ENCODE measurements around the gene KDM3B.
"Not testable (repeated sequence)": the region's sequence is repeated elsewhere in the genome, so short reads cannot be mapped to it uniquely, and the experiment has no call there.

KDM3B gene

GRCh38 chr5:138389332-138389731, 36.8 kb downstream of the KDM3B start:
- no peak for DNase-seq (ENCODE audit: insufficient read length, low spot score)
- FAIRE-seq: no peak

GRCh38 chr5:138389911-138390310, 37.4 kb downstream of the KDM3B start:
- FAIRE-seq; DNase-seq (ENCODE audit: insufficient read length, low spot score): not testable (repeated sequence)

More at GRCh38 chr5:138389332-138389731, 36.8 kb downstream of the KDM3B start:
- TF ChIP-seq POLR2A (IDR thresholded peaks at IDR 0.05; ENCODE audit: low read depth, low read length): no peak

GRCh38 chr5:138391859-138392386, 39.4 kb downstream of the KDM3B start:
- DNase-seq (ENCODE audit: insufficient read length, low spot score) (no peak), FAIRE-seq (no peak)
- TF ChIP-seq POLR2A (IDR thresholded peaks at IDR 0.05; ENCODE audit: low read depth, low read length): no peak

DNA sequence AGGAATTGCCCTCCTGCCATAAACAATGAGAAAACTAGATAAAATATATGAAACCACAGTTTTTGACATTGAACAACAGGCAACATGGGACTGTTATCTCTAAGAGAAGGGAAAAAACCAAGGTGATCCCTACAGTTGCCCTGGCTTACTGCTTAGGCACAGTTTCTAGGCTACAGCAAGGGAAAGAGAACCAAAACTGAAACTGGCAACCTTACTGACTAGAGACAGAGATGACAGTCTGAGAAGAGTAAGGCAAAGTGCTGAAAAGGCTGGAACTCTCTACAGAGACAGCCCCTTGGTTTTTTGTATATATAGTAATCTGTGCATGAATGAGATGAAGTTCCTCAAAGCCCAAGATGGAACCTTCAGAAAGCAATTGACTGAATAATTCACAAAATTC, 50.2 kb downstream of the KDM3B start:
- TF ChIP-seq POLR2A (IDR thresholded peaks at IDR 0.05; ENCODE audit: low read depth, low read length): no peak
- DNase-seq (ENCODE audit: insufficient read length, low spot score) (no peak), FAIRE-seq (no peak)

GRCh38 chr5:138408023-138408422, 55.5 kb downstream of the KDM3B start:
- no peak for TF ChIP-seq POLR2A (IDR thresholded peaks at IDR 0.05; ENCODE audit: low read depth, low read length)
- DNase-seq (ENCODE audit: insufficient read length, low spot score) (no peak), FAIRE-seq (no peak)

DNA sequence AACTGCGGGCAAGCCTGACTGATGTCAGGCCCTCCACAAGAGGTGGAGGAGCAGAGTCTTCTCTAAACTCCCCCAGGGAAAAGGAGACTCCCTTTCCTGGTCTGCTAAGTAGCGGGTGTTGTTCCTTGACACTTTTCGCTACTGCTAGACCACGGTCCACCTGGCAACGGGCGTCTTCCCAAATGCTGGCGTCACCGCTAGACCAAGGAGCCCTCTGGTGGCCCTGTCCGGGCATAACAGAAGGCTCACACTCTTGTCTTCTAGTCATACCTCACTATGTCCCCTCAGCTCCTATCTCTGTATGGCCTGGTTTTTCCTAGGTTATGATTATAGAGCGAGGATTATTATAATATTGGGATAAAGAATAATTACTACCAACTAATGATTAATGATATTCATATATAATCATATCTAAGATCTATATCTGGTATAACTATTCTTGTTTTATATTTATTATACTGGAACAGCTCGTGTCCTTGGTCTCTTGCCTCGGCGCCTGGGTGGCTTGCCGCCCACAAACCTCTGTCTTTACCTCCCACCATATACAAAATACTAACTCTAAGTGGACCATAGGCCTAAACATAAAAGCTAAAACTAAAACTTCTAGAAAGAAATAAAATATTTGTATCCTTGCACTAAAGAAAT, 58.6 kb downstream of the KDM3B start:
- not testable (repeated sequence) for DNase-seq (ENCODE audit: insufficient read length, low spot score); FAIRE-seq

- FAIRE-seq: no peak
- TF ChIP-seq POLR2A (IDR thresholded peaks at IDR 0.05; ENCODE audit: low read depth, low read length): no peak
These were observed 66.0 kb downstream of the KDM3B start for GRCh38 chr5:138418444-138418843.

GRCh38 chr5:138425079-138425478, 72.6 kb downstream of the KDM3B start:
- no peak for TF ChIP-seq POLR2A (IDR thresholded peaks at IDR 0.05; ENCODE audit: low read depth, low read length)
- no peak for FAIRE-seq
- DNase-seq (ENCODE audit: insufficient read length, low spot score): no peak

More at GRCh38 chr5:138418444-138418843, 66.0 kb downstream of the KDM3B start:
- DNase-seq (ENCODE audit: insufficient read length, low spot score): no peak

GRCh38 chr5:138435943-138436342, 83.5 kb downstream of the KDM3B start:
- DNase-seq (ENCODE audit: insufficient read length, low spot score): no peak
- no peak for FAIRE-seq
- no peak for TF ChIP-seq POLR2A (IDR thresholded peaks at IDR 0.05; ENCODE audit: low read depth, low read length)

DNA sequence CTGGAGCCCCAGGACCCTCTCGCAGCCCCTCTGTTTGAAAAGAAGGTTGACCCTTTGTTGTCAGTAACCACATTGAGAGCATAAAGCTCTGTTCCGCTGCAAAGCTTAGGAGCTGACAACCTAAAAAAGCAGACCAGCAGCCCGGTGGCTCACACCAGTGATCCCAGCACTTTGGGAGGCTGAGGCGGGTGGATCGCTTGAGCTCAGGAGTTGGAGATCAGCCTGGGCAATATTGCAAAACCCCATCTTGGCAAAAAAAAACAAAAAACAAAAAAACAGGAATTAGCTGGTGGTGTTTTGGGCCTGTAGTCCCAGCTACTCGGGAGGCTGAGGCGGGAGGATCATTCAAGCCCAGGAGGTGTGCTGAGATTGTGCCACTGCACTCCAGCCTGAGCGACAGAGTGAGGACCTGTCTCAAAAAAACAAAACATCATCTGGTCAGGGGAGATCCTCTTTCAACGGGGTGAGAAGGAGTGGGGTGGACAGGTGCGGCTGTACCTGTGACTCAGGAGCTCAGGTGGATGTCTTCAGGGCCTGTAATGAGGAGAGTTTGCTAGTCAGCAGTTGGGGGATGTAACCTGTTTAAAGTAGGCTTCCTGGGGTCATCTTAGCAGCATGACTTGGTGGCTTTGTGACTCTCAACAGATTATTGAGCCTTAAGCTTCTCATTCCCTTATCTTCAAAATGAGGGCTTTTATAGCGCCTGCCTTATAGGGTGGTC, 85.7 kb downstream of the KDM3B start:
- no peak for FAIRE-seq
- no peak for TF ChIP-seq POLR2A (IDR thresholded peaks at IDR 0.05; ENCODE audit: low read depth, low read length)
- no peak for DNase-seq (ENCODE audit: insufficient read length, low spot score)

DNA sequence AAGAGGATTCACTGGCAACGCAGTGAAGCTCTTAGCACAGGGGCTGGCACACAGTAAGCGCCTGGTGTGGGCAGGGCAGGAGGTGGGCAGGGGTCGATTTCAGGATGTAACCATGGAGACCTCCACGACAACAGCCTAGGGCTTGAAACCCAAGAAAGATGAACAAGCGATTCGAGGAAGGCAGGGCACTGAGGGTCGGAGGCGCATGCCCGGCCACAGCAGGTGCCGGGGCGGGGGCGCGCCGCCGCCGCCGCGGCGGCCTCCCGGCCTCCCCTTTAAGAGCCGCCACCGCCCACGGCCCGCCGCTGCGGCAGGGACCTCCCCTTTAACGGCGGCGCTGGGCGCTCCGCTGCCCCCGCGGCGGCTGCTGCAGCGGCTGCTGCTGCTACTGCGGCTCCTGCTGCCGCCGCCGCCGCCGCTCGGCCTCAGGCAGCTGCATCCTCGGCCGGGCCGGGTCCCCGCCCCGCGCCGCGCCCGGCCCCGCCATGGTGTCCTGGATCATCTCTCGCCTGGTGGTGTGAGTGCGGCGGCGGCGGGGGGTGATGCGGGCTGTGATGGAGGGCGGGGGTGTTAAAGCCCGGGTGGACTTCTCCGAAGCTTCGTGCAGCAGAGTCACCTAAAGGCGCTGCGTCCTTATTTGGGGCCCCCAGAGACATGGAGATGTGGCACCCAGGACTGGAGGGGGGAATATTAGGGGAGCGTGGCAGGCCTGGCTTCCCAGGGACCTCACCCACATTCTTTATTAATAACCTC, 86.4 kb downstream of the KDM3B start, which contains the start of gene REEP2:
Gene REEP2, plus strand, starts transcription at position 334 of the 753 bp plus-strand sequence. Its CDS starts 152 bp downstream, at position 486.
- DNase-seq (ENCODE audit: insufficient read length, low spot score) (peak; percentile 76), FAIRE-seq (no peak)
- TF ChIP-seq POLR2A (IDR thresholded peaks at IDR 0.05; ENCODE audit: low read depth, low read length): peak; percentile 23; the same call in 1 of the 2 replicates

DNA sequence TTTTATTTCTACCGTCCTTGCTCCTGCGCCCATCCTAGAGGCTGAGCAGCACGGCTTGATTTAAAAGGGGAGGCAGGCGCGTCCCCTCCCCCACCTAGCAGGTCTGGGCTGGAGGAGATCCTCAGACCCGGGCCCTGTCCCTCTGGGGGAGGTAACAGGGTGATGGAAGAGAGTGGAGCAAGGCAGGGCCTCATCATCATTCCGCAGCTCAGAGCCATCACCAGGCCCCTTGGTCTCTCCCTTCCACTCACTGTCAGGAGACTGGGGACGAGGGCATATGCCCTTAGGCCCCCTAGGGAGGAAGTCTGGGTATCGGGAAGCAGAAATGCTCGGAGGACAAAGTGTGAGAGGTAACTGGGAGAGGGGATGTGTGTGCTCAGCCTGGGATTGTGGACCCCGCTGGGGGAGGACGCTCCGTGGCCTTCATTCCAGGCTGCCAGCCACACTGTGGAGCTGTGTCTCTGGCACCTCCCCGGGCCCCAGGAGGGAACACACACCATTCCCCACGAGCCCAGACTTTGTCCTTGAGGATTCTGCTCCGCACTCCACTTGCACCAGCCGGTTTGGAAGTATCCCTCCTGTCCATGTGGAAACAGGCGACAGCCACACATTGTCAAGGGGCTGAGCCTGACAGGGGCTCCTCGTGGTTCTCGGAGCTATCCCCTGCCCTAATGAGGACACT, 87.1 kb downstream of the KDM3B start:
- no peak for DNase-seq (ENCODE audit: insufficient read length, low spot score)
- no peak for FAIRE-seq
- TF ChIP-seq POLR2A (IDR thresholded peaks at IDR 0.05; ENCODE audit: low read depth, low read length): no peak

GRCh38 chr5:138440159-138441073, 87.9 kb downstream of the KDM3B start:
- FAIRE-seq (no peak), DNase-seq (ENCODE audit: insufficient read length, low spot score) (no peak)
- TF ChIP-seq POLR2A (IDR thresholded peaks at IDR 0.05; ENCODE audit: low read depth, low read length): no peak
